Endothelial cell of umbilical vein (primary cell): Measurements from ENCODE around the gene SMARCD1. TPM values are rescaled to one million over a fixed set of nuclear protein-coding genes. Genes with fewer than 3 reads are reported as not detected.

Experiments used
- BruUV-seq: library from RNA; stranded (reverse); fragments of 400-500 nt; replicated peaks from 2 replicates; lab custom pipeline; 2021; lab: Mats Ljungman, UMichigan
- CTCF ChIA-PET: fragments of 300-600, 350-600 bp; sonication (Branson Sonifier 250); formaldehyde crosslinking; loops from one replicate; lab custom pipeline; 2021; ENCODE audit warnings: antibody characterized with exemption, inconsistent platforms; lab: Charles Lee
- POLR2A ChIA-PET: fragments of 300-600, 350-600 bp; sonication (Branson Sonifier 250); formaldehyde crosslinking; loops from one replicate; lab custom pipeline; 2021; ENCODE audit warnings: antibody characterized with exemption, inconsistent platforms; lab: Charles Lee
- DNase-seq: peaks from one replicate; pipeline ENCODE4 v3.0.0-alpha.2; 2011; ENCODE audit warnings: low read depth, low spot score
- FAIRE-seq: peaks from 2 replicates; lab custom pipeline; 2011; peaks lifted over from hg19 to GRCh38; lab: Jason Lieb, UNC
- H2AFZ ChIP-seq: 2 replicates; pipeline ENCODE4 v1.6.0; 2012; ENCODE audit warnings: low read depth, low read length, control low read depth, inconsistent platforms
- H3K27ac ChIP-seq: 2 replicates; pipeline ENCODE4 v1.5.1; 2011; ENCODE audit warnings: low read depth, mild to moderate bottlenecking, control low read depth, low read length, moderate library complexity; ENCODE audit not compliant: insufficient read depth
- H3K27me3 ChIP-seq, 2 experiments: 2 replicates each; pipeline versions ENCODE4 v1.6.0 to v1.6.1; 2011; ENCODE audit warnings: low read length in 2 of 2, mixed read lengths in 1 of 2; ENCODE audit not compliant: control insufficient read depth in 2 of 2, insufficient read depth in 2 of 2
- H3K36me3 ChIP-seq, 2 experiments: 2 replicates in 1 of 2; 3 replicates in 1 of 2; pipeline ENCODE4 v1.5.1; 2011; ENCODE audit warnings: low read length in 2 of 2, mild to moderate bottlenecking in 1 of 2, moderate library complexity in 1 of 2; ENCODE audit not compliant: control insufficient read depth in 2 of 2, insufficient read depth in 2 of 2; ENCODE audit errors: extremely low read depth in 1 of 2
- H3K4me1 ChIP-seq: 3 replicates; pipeline ENCODE4 v1.5.1; 2011; ENCODE audit warnings: mild to moderate bottlenecking, low read length; ENCODE audit not compliant: control insufficient read depth, insufficient read depth; ENCODE audit errors: extremely low read depth
- H3K4me2 ChIP-seq: 2 replicates; pipeline ENCODE4 v1.6.1; 2011; ENCODE audit warnings: low read length, control low read depth, mixed read lengths; ENCODE audit not compliant: insufficient read depth
- H3K4me3 ChIP-seq, 3 experiments: fragments of 200-600 bp in 1 of 3; sonication (generic), shearing (Covaris generic) in 1 of 3; replicated peaks in 1 of 3; 2 replicates each; pipeline ENCODE4 v1.5.1; 2011 to 2016; ENCODE audit warnings: control low read depth in 3 of 3, low read length in 3 of 3, mild to moderate bottlenecking in 2 of 3, inconsistent platforms in 1 of 3, low read depth in 1 of 3, moderate library complexity in 1 of 3; ENCODE audit not compliant: insufficient read depth in 1 of 3
- H3K79me2 ChIP-seq: 2 replicates; pipeline ENCODE4 v1.6.0; 2012; ENCODE audit warnings: low read length, inconsistent platforms; ENCODE audit not compliant: control insufficient read depth, insufficient read depth
- H3K9ac ChIP-seq: replicated peaks from 2 replicates; pipeline ENCODE3; 2011; ENCODE audit warnings: low read length, control low read depth; ENCODE audit not compliant: insufficient read depth; ENCODE audit errors: extremely low read depth
- H3K9me1 ChIP-seq: replicated peaks from 3 replicates; pipeline ENCODE4 v1.6.0; 2011; ENCODE audit warnings: mild to moderate bottlenecking, low read length; ENCODE audit not compliant: control insufficient read depth, insufficient read depth; ENCODE audit errors: extremely low read depth
- H3K9me3 ChIP-seq: replicated peaks from 2 replicates; pipeline ENCODE4 v1.5.1; 2012; ENCODE audit warnings: low read length, inconsistent platforms; ENCODE audit not compliant: control insufficient read depth, insufficient read depth
- H4K20me1 ChIP-seq: replicated peaks from 2 replicates; pipeline ENCODE3; 2011; ENCODE audit warnings: mild to moderate bottlenecking, low read length; ENCODE audit not compliant: control insufficient read depth, insufficient read depth; ENCODE audit errors: extremely low read depth
- EZH2 ChIP-seq: IDR thresholded peaks from 2 replicates; pipeline ENCODE4 v1.6.1; 2012; ENCODE audit warnings: borderline replicate concordance, low read depth, mild to moderate bottlenecking, moderate library complexity, low read length, inconsistent platforms; ENCODE audit not compliant: severe bottlenecking
- FOS ChIP-seq: IDR thresholded peaks from 2 replicates; pipeline ENCODE4 v1.6.1; 2011; ENCODE audit warnings: mild to moderate bottlenecking, low read length, moderate library complexity, borderline replicate concordance; ENCODE audit not compliant: insufficient read depth
- GATA2 ChIP-seq: IDR thresholded peaks from 2 replicates; pipeline ENCODE4 v1.7.0; 2011; ENCODE audit warnings: low read depth, mild to moderate bottlenecking, moderate library complexity, mixed read lengths, low read length; ENCODE audit not compliant: insufficient read length, insufficient read depth
- JUN ChIP-seq: IDR thresholded peaks from 2 replicates; pipeline ENCODE4 v1.6.1; 2011; ENCODE audit warnings: borderline replicate concordance, low read depth; ENCODE audit not compliant: insufficient read length, insufficient read depth
- MYC ChIP-seq: IDR thresholded peaks from one replicate; pipeline ENCODE4 v1.6.1; 2011; ENCODE audit warnings: mild to moderate bottlenecking, low read depth, low read length
- POLR2A ChIP-seq: IDR thresholded peaks from 2 replicates; pipeline ENCODE4 v1.6.1; 2012; ENCODE audit warnings: low read depth, mild to moderate bottlenecking, control low read depth, low read length
- POLR2AphosphoS5 ChIP-seq: IDR thresholded peaks from 2 replicates; pipeline ENCODE4 v1.6.1; 2012; ENCODE audit warnings: low read depth, mild to moderate bottlenecking, control low read depth, low read length, moderate library complexity; ENCODE audit not compliant: insufficient read depth
- dilution Hi-C: fragments of 300-500 bp; cut with MboI; formaldehyde crosslinking; loops from one replicate; pipeline ENCODE4 v1.15.0; 2019; ENCODE audit warnings: low sequenced_read_pairs; ENCODE audit not compliant: extremely low pct_ligation_motif_present
- intact Hi-C: fragments of 100-400 bp; cut with micrococcal nuclease; formaldehyde crosslinking; loops from one replicate; pipeline ENCODE4 v1.10.0; 2022
- polyA plus RNA-seq, 4 experiments: library from polyadenylated mRNA; depleted of rRNA in 3 of 4; stranded (reverse) in 3 of 4; unstranded in 1 of 4; fragments of >200 nt; gene quantifications; 2 replicates each; pipeline versions ENCODE4 v1.2.1 to v1.2.3, GENCODE V29; 2011 to 2012; ENCODE audit warnings: missing spikeins in 1 of 4
- total RNA-seq: library from RNA; stranded (reverse); gene quantifications from 2 replicates; pipeline ENCODE4 v1.2.3, GENCODE V29; 2021
- TF ChIP-seq, protein P1 (sequence below), 2 donors: IDR thresholded peaks; 1 replicate in 1 of 2; 2 replicates in 1 of 2; pipeline ENCODE4 v1.5.1; 2011; ENCODE audit warnings: low read length in 2 of 2, mild to moderate bottlenecking in 2 of 2, moderate library complexity in 2 of 2, control low read depth in 1 of 2, inconsistent platforms in 1 of 2, low read depth in 1 of 2; ENCODE audit not compliant: insufficient read depth in 1 of 2; ENCODE audit errors: extremely low read depth in 1 of 2
- TF ChIP-seq, protein P2 (sequence below): IDR thresholded peaks from 2 replicates; pipeline ENCODE4 v1.6.1; 2011; ENCODE audit not compliant: insufficient read depth, insufficient read length

SMARCD1 gene
- total and polyA plus RNA-seq, 2 donors (not counting 3 experiments of a cell fraction or from before 2014, with no cell fraction given): 86.6 to 94.2 TPM

DNA sequence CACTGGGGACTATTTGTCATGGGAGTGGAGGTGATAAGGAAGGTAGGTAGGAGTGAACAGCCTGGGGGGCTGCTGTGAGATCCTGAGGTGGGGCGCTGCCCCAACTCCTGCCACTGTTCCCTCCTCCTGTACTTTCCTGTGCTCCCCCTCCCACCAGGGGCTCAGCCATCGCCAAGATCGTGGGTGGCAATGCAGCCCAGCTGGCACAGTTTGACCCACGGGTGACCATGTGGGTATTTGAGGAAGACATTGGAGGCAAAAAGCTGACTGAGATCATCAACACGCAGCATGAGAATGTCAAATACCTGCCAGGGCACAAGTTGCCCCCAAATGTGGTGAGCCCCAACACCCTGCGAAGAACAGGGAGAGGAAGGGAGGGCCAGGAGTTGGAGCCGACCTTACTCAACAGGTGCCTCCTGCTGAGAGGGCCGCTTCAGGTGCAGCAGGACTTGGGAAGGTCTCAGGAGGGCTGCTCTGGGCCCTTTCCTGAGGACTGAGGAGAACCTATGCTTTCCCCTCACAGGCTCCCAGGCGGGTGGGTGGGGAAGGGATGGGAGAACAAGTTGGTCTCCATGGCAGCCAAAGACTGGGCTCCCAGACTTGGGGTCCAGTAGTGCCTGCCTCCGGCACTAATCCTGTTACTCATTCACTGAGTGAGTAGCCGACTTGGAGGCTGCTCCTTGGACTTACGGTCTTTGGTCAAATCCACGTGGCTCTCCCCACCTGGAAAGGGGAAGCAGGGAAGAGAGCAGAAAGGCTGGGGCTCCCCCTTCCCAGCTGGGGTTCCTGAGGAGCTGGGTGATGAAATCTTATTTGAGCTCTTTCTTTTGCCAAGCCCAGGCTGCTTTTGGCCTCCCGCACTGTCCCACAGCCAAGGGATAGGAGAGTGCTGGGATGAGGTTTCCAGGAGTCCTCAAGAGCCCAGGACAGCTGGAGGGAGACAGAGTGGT is 19.6 kb downstream of the SMARCD1 start:
- H3K79me2 ChIP-seq: no peaks in the 10 kb centered on the region
- H3K9ac ChIP-seq: no peak overlapping the region
- TF ChIP-seq JUN (no peak), POLR2AphosphoS5 (no peak), EZH2 (no peak), POLR2A (no peak), FOS (no peak), GATA2 (no peak), MYC (no peak)
- TF ChIP-seq, protein P1, sequence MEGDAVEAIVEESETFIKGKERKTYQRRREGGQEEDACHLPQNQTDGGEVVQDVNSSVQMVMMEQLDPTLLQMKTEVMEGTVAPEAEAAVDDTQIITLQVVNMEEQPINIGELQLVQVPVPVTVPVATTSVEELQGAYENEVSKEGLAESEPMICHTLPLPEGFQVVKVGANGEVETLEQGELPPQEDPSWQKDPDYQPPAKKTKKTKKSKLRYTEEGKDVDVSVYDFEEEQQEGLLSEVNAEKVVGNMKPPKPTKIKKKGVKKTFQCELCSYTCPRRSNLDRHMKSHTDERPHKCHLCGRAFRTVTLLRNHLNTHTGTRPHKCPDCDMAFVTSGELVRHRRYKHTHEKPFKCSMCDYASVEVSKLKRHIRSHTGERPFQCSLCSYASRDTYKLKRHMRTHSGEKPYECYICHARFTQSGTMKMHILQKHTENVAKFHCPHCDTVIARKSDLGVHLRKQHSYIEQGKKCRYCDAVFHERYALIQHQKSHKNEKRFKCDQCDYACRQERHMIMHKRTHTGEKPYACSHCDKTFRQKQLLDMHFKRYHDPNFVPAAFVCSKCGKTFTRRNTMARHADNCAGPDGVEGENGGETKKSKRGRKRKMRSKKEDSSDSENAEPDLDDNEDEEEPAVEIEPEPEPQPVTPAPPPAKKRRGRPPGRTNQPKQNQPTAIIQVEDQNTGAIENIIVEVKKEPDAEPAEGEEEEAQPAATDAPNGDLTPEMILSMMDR (IDR thresholded peaks at IDR 0.05; ENCODE audit: extremely low read depth in 1 of 2, insufficient read depth in 1 of 2, low read depth in 1 of 2, low read length in 2 of 2): no peak
- TF ChIP-seq, protein P2, sequence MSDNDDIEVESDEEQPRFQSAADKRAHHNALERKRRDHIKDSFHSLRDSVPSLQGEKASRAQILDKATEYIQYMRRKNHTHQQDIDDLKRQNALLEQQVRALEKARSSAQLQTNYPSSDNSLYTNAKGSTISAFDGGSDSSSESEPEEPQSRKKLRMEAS: no peak
- H3K9me3 ChIP-seq: no peaks in the 10 kb centered on the region
- no peaks in the 10 kb centered on the region for H4K20me1 ChIP-seq
- DNase-seq (no peak), FAIRE-seq (no peak)
- no TSS peak for BruUV-seq
- H3K27ac ChIP-seq: no peak overlapping the region
- no peak overlapping the region for H3K4me2 ChIP-seq
- CTCF ChIA-PET: interaction anchor here (0.6 to 2.6 kb wide), 6 partner anchors 17 to 210 kb away, joined by 3 to 19 read pairs (median 6); no protein-coding TSS in a partner anchor
- H3K9me1 ChIP-seq: no peaks in the 10 kb centered on the region
- POLR2A ChIA-PET: interaction anchor here (0.7 kb wide), 1 partner anchor 63 kb away, joined by 3 read pairs; the partner anchor contains the start of gene CERS5
- dilution Hi-C loops (no loop called here), intact Hi-C loops (no loop called here)
- H2AFZ ChIP-seq: no peak overlapping the region
- no peaks in the 10 kb centered on the region for H3K27me3 ChIP-seq
- no peak overlapping the region for H3K4me3 ChIP-seq
- peaks cover 0 to 6% of the 10 kb centered on the region in 2 experiments for H3K36me3 ChIP-seq
- no peaks in the 10 kb centered on the region for H3K4me1 ChIP-seq
